ENCODE measurements around the gene MOGAT2. TPM values are rescaled to one million over a fixed set of nuclear protein-coding genes. Genes with fewer than 3 reads are reported as not detected.

The MOGAT2 gene
- total and polyA plus RNA-seq, 2 of the 13 experiments (the other 11 are each of a cell fraction or from before 2014, with no cell fraction given) = 27.2 to 27.8 TPM

GRCh38 chr11:75735181-75735845 lies 17.7 kb downstream of the MOGAT2 start:
- ATAC-seq (no peak), FAIRE-seq (no peak)
- H3K27ac ChIP-seq (ENCODE audit: extremely low read length, insufficient read depth, low read length) = no peak overlapping the region
- TF ChIP-seq ZFYVE20 (CRISPR knock-in tag; IDR thresholded peaks at IDR 0.05; ENCODE audit: borderline replicate concordance, low read depth) (no peak), TBL1XR1 (IDR thresholded peaks at IDR 0.05; ENCODE audit: borderline replicate concordance, low read length, partially characterized antibody) (no peak), ZBTB34 (CRISPR knock-in tag; IDR thresholded peaks at IDR 0.05) (no peak), NR2F6 (IDR thresholded peaks at IDR 0.05) (0 out of 2 replicates have a peak, but pooled peaks have one; percentile 17), NR2F6 (CRISPR knock-in tag; IDR thresholded peaks at IDR 0.05) (no peak; the same call in 1 of the 2 replicates), ZIK1 (CRISPR knock-in tag; IDR thresholded peaks at IDR 0.05; ENCODE audit: borderline replicate concordance, low read depth) (no peak), ZNF431 (CRISPR knock-in tag; IDR thresholded peaks at IDR 0.05; ENCODE audit: borderline replicate concordance, low read depth) (no peak), ZNF335 (CRISPR knock-in tag; IDR thresholded peaks at IDR 0.05) (0 out of 2 replicates have a peak, but pooled peaks have one; percentile 3), IRF2 (CRISPR knock-in tag; IDR thresholded peaks at IDR 0.05) (peak; percentile 6; the same call in 1 of the 2 replicates), NR2F1 (CRISPR knock-in tag; IDR thresholded peaks at IDR 0.05) (peak in 1 of 2 experiments; percentile 55; a peak in 1 of 4 replicates), ATF4 (CRISPR knock-in tag; IDR thresholded peaks at IDR 0.05) (no peak), HES4 (CRISPR knock-in tag; IDR thresholded peaks at IDR 0.05; ENCODE audit: borderline replicate concordance) (no peak), SMC3 (IDR thresholded peaks at IDR 0.05; ENCODE audit: low read length) (no peak), THAP7 (CRISPR knock-in tag; IDR thresholded peaks at IDR 0.05) (peak; percentile 73; the same call in 1 of the 2 replicates), ESRRA (CRISPR knock-in tag; IDR thresholded peaks at IDR 0.05; ENCODE audit: low read depth) (peak; percentile 24; the same call in 1 of the 2 replicates), CSRNP2 (CRISPR knock-in tag; conservative IDR thresholded peaks at IDR 0.05; ENCODE audit: low read depth) (no peak), CCDC6 (CRISPR knock-in tag; IDR thresholded peaks at IDR 0.05) (0 out of 2 replicates have a peak, but pooled peaks have one; percentile 33), RBAK (CRISPR knock-in tag; IDR thresholded peaks at IDR 0.05) (peak; percentile 20; the same call in 1 of the 2 replicates), POLR2G (IDR thresholded peaks at IDR 0.05; ENCODE audit: low read depth, low read length) (0 out of 2 replicates have a peak, but pooled peaks have one; percentile 14), REPIN1 (CRISPR knock-in tag; IDR thresholded peaks at IDR 0.05; ENCODE audit: borderline replicate concordance, low read depth) (no peak)

More at GRCh38 chr11:75735181-75735845, 17.7 kb downstream of the MOGAT2 start:
- in situ Hi-C loops (cut with HindIII; ENCODE audit: extremely low pct_ligation_motif_present, low pct_unique_long_range_greater_than_20kb) = no loop called here
- Histone ChIP-seq H3K79me2 (ENCODE audit: insufficient read depth, low read length) (no peaks in the 10 kb centered on the region), H3K4me3 (replicated peaks in 1 of 3; ENCODE audit: insufficient read depth in 1 of 3, low read depth in 2 of 3, low read length in 3 of 3) (no peak overlapping the region), H3K27me3 (ENCODE audit: control insufficient read depth in 1 of 2, insufficient read depth in 2 of 2, low read length in 2 of 2) (no peaks in the 10 kb centered on the region), H3K4me2 (ENCODE audit: low read depth, low read length) (0 out of 2 replicates have a peak overlapping the region, but pooled peaks have one; percentile 52), H3K36me3 (replicated peaks in 1 of 2; ENCODE audit: control insufficient read depth in 1 of 2, insufficient read depth in 2 of 2, low read length in 2 of 2) (peaks cover 1 to 5% of the 10 kb centered on the region in 2 experiments; a peak in 2 of 5 replicates), H4K20me1 (ENCODE audit: insufficient read depth, low read length) (no peaks in the 10 kb centered on the region), H3K9ac (ENCODE audit: insufficient read depth, low read depth, low read length) (no peak overlapping the region), H2AFZ (ENCODE audit: low read length) (no peak overlapping the region), H3K4me1 (ENCODE audit: insufficient read depth, low read length) (peaks cover 39% of the 10 kb centered on the region), H3K9me3 (ENCODE audit: low read length) (no peaks in the 10 kb centered on the region)
- ChIA-PET POLR2A (interaction anchor here (0.9 to 2.0 kb wide), 7 partner anchors 13 to 48 kb away, joined by 3 to 12 read pairs (median 4); no protein-coding TSS in a partner anchor), CTCF (ENCODE audit: low intra/inter-chr PET ratio, low total read pairs) (no interaction called here)
- no TSS peak for BruUV-seq (replicated peaks)
- WGBS (ENCODE audit: low lambda C conversion rate) = 95% methylated on average over 4 of the region's 4 CpGs
- intact Hi-C loops (cut with micrococcal nuclease; ENCODE audit: unreplicated experiment) = no loop called here
- DNase-seq (ENCODE audit: low spot score) = no peak
